HG03378 (cell line): ENCODE measurements around the gene IGFL3.
"Not testable (repeated sequence)": the region's sequence is repeated elsewhere in the genome, so short reads cannot be mapped to it uniquely, and the experiment has no call there.

Experiments
- ATAC-seq: cut with Tn5 transposase; IDR thresholded peaks from one replicate; pipeline ENCODE4 v1.9.1; 2021; ENCODE audit warnings: mild to moderate bottlenecking, moderate library complexity; ENCODE audit not compliant: unreplicated experiment

IGFL3 gene

DNA sequence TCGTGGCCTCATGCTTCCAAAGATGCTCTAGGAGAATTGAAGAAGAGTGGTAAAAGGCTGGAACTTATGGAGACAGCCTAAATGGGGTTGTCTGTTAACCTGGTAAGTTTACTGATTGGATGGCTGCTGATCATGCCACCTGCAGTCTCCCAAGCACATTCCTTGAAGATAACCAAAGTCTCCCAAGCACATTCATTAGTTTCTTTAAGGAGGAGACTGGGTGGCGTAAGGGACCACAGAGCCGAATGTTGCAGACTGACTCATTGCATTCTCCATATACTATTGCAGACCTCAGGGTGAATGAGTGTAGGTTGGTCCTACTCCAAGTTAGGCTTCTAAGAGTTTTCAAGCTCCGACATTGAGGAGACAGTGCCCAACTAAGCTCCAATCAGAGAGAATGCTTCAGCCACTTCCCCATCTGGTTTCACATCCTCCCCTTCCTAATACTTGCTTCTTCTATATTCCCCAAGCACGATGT lies at the start of gene IGFL3:
Gene IGFL3, minus strand, starts transcription at position 51 of the 478 bp plus-strand sequence. Its CDS starts 39 bp downstream, at position 12.
- no peak for ATAC-seq

DNA sequence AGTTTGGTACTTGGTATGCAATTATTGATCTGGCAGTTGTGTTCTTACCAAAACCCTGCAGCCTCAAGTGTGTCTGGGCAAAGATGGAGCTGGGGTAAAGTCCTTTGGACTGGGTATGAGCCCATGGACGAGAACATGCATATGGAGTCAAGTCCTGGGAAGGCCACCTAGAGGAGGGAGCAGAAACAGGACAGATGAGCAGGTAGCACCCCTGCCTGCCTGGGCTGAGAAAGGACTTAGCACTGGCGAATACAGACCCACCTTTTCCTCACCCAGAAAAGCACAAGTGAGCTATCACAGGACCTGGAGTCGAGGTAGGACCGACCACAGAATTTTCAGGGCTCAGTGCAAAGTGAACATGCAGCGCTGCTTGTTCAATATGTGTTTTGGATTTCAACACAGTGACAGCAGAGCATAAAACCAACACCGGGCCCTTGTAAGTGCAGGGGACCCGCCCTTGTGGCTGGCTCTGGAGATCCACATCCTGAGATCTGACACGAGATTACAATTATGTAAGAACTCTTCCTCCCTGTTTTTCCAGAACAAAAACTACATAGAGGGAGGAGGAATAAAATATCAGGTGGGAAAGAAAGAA lies 49.5 kb upstream of the IGFL3 start:
- no peak for ATAC-seq

DNA sequence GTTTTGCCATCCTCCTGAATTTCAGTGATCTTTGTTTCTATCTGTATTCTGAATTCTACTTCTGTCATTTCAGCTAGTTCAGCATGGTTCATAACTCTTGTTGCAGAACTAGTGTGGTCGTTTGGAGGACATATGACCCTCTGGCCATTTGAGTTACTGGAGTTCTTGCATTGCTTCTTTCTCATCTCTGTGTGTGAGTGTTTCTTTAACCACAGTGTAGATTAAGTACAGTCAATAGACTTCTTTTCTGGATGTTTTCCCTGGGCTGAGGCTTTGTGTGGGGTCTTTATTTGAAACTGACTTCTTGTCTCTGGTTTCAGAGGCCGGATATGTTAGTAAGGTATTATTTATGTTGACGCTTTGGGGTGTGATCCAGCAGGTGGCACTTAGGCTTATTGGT lies 38.2 kb upstream of the IGFL3 start:
- no peak for ATAC-seq

DNA sequence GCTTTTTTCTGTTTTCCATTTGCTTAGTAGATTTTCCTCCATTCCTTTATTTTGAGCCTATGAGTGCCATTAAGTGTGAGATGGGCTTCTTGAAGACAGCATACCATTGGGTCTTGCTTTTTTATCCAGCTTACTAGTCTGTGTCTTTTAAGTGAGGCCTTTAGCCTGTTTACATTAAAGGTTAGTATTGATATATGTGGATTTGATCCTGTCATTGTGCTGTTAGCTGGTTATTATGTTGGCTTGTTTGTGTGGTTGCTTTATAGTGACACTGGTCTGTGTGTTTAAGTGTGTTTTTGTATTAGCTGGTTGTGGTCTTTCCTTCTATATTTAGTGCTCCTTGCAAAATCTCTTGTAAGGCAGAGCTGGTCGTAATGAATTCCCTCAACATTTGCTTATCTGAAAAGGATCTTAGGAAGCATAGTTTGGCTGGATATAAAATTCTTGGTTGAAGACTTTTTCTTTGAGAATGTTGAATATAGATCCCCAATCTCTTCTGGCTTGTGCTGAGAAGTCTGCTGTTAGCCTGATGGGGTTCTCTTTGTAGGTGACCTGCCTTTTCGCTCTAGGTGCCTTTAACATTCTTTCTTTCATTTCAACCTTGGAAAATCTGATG lies 37.3 kb upstream of the IGFL3 start:
- not testable (repeated sequence) for ATAC-seq

DNA sequence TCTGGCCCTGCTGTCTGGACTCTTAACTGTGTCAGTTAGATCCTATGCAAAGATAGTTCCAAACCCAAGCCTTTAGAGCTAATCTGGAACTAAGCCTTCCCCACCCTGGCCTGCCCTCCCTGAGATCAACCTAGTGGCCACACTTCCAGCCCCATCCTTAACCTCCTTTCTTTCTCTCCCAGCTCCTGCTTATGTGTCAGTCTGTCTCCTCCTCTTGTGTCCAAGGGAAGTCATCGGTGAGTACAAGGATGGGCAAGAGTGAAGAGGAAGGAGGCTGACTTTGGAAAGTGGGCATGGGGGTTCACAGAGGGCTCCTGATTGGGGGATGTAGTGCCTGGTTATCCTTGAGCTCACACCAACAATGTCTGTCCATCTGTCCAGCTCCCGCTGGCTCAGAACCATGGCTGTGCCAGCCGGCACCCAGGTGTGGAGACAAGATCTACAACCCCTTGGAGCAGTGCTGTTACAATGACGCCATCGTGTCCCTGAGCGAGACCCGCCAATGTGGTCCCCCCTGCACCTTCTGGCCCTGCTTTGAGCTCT lies 35.8 kb upstream of the IGFL3 start:
- ATAC-seq: no peak

DNA sequence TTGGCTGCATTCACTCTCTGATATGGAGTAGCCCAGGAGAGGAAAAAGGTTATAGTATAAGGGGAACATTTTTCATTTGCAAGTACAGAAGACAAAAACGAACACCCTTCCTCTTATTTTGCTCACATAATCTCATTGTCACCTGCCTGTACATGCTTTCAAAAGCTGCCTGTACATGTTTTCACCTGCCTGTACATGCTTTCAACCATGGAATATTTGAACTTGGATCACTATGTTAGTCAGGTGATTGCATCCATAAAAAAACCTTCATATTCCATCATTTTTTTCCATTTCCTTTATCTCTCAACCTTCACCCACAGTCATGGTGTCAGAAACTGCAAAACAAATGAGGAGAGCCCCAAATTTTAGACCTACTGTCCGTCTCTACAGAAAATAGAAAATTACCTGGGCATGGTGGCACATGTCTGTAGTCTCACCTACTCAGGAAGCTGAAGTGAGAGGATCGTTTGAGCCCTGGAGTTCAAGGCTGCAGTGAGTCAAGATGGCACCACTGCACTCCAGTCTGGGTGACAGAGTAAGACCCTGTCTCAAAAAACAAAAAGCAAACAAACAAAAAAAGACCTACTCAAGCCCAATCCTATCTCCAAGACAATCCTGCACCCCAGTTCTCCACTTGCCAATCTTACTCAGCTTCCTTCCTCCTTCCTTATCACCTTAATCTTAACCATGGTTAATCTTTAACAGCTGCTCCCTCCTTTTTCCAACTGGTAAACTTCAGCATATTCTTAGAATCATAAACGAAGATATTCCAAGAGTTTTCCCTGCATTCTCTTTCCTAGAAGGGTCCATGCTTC lies 35.1 kb upstream of the IGFL3 start:
- ATAC-seq: no peak

DNA sequence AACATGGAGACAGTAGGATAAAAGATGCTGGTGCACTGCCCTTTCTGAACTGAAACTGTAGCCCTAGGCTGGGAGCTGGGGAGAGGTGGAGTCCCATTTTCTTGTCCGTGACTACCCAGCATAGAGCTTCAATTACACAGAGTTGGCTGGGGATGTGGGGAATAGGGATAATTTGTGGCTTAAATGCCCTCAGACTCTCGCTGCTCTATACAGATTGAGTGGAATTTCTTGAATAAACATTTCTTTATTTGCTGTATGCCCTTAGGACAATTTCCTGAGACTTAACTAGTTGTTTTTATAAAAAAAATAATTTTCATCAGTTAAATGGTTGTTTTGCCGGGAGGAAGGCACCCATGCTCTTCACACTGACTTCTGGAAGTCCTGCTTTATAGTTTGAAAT lies 30.7 kb upstream of the IGFL3 start:
- ATAC-seq: no peak

DNA sequence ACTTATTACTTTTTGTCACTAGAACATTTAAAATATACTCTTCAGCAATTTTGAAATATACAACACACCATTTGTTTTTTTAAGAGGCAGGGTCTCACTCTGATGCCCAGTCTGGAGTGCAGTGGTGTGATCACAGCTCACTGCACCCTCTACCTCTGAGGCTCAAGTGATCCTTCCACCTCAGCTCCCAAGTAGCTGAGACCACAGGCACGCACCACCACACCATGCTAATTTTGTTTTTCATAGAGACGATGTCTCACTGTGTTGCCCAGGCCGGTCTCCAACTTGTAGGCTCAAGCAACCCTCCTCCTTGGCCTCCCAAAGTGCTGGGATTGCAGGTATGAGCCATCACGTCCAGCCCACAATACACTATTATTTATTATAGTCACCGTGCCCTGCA lies 26.1 kb upstream of the IGFL3 start:
- ATAC-seq: no peak

DNA sequence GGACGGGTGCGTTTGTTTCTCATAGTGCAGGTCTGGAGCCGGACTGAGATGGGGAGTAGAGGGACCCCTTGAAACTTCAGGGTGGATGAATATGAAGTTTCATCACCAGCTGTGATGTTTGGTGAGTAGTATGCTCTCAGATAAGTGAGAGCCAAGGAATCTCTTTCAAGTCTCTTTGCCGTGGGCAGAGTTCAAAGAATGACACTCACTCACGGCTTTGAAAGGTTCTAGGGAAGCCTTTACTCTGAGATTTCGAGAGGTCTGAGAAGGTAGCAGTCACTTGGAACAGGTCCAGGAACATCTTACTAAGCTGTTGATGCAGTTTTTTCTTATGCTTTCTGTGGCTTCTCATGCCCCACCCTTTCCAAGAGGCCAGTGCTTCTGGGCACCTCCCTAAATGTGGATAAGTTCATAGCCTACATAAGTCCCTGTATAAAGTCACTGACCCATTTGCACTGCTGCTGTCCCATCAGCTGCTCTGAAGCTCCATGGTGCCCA lies 23.4 kb upstream of the IGFL3 start, which contains the start of gene IGFL2:
Gene IGFL2, plus strand, starts transcription at position 448 of the 498 bp plus-strand sequence. Its CDS starts 41 bp downstream, at position 489.
- no peak for ATAC-seq

DNA sequence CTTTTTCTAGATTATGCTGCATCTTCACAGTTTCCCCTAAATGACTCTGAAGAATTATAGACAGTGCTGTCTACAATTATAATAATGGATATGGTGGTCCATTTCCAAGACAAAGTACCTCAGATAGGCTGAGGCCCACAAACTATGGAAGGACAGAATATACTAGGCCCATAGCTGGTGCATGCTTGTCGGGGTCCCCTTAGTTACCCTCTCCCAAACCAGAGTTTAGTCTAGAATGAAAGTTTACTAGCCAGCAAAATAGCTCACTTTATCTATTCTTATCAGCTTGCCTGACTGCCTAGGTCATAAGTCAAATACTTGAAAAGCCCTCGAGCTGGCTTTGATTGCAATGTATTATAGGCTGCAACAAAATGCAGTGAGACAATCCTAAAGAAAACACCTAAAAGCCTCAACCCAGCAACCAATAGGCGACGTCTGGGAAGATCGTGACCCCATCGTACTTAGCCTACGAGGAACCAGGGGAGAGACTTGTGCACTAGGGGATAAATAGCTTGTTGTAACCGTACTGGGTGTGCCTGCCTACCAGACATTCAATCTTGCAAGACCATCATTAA lies 22.8 kb upstream of the IGFL3 start:
- ATAC-seq: no peak

DNA sequence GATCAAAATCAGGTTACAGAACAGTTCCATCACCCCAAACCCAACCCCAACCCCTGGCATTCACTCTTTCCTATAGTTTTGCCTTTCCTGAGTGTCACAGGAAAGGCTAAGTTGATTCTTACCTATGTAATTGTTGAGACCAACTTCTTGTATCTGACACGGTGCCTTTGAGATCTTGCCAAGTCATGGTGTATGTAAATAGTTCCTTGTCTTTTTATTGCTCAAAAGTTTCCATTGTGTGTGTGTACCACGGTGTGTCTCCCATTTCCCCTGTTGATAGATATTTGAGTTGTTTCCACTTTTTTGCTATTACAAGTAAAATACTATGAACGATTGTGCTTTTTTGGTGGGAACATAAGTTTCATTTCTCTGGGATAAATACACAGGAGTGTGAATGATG lies 20.3 kb upstream of the IGFL3 start:
- ATAC-seq: no peak

DNA sequence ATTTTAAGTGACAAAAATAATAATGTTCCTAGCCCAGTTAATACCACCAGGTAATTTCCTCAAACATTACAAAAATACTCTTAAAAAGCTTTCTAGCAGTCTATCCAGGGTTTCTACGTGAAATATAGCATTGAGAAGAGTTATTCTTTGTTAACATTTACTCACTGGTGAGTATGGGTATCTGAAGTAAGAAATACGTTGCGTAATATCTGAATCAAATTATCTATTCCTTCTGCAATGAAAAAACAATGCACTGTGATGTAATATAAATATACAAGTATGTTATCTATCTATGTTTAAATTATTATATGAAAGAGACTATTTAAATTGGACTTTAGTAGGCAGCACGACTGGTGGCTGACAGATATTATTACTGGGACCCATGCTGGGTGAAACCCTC lies 17.8 kb upstream of the IGFL3 start:
- ATAC-seq: no peak

DNA sequence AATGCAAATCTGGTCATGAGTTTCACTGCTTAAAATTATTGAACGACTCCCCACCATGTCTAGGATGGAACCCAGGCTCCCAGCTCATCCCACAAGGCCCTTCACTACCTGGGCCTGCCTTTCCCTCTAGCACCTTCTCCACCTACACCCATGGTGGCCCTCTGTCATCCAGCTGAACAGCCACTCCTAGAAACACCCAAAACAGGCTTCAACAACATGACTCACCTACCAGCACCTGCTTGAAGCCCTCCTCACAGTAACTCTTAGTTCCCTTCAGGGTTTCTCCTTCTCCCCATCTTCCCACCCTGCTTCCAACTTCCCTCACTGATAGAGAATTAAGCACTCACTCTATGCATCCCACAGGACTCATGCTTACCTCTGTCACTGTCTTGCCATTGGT lies 16.9 kb upstream of the IGFL3 start:
- ATAC-seq: no peak

DNA sequence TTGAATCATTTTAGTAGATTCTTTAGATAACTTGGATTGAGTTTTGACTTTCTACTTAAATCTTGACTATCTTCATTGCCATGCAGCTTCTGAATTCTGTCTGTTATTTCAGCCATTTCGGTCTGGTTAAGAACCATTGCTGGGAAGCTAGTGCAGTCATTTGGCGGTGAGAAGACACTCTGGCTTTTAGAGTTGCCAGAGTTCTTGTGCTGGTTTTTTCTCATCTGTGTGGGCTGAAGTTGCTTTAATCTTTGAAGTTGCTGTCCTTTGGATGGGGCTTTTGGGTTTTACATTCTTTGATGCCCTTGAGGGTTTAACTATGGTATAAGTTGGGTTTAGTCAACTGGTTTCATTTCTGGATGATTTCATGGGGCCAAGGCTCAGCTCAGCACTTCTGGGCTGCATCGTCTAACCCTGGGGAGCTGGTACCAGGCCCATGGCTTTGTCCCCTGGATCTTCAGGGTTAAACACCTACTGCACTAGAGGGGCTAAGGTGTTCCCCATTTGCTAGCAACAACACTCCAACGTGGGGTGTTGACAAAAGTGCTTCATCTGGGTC lies 13.5 kb upstream of the IGFL3 start:
- ATAC-seq: no peak

DNA sequence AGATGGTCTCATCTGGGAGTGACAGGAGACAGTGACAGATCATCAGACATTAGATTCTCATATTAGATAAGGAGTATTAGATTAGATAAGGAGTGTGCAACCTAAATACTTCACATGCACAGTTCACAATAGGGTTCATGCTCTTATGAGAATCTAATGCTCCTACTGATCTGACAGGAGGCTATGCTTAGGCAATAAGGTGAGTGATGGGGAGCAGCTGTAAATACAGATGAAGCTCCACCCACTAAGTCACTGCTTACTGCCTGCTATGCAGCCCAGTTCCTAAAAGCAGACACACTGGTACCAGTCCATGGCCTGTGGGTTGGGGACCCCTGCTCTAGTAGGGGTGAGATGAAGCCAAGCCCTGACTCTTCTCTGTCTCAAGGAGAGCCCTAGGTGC lies 10.0 kb upstream of the IGFL3 start:
- no peak for ATAC-seq

DNA sequence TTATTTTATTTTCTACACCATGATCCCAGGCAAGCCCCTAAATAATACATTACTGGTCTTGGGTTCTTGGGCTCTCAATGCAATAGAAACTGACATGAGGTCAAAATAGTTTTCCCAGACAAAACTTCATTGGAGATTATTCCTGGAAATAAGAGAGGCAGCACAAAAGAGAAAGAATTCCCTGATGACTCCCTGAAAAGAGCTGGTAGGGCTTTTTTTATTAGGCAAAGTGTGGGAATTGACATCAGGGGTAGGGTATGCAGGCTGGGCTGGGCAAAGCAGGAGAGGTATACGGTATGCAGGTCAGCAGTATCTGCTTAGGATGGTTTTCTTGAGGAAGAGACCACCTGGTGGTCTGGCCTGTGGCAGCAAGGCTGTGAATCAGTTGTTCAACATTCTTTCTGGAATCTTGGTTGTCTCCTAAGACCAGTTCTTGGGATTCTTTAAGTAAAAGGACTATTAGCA lies 9.3 kb upstream of the IGFL3 start:
- ATAC-seq: no peak

DNA sequence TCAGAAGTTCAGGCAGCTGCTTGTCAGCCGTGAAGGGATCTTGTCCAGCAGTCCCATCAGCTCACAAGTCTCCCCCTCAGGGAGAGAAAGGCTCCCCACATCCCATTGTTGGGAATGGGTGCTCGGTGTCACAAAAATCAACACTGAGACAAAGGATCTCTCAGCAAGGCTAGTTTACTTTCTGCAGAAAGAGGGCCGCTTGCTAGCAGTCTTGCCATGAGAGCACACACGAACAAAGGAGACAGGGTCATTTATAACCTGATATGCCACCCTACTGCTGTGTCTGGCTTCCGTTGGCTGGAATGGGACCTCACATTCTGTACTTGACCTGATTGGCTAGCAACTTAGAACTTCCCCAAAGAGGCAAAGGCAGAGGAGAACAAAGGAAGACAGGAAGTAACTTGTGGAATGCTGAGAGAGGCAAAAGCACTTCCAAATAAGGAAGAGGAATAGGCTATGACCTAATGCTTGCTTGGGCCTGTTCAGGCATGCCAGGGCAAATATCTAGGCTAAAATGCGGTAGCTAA lies 8.7 kb upstream of the IGFL3 start:
- no peak for ATAC-seq

DNA sequence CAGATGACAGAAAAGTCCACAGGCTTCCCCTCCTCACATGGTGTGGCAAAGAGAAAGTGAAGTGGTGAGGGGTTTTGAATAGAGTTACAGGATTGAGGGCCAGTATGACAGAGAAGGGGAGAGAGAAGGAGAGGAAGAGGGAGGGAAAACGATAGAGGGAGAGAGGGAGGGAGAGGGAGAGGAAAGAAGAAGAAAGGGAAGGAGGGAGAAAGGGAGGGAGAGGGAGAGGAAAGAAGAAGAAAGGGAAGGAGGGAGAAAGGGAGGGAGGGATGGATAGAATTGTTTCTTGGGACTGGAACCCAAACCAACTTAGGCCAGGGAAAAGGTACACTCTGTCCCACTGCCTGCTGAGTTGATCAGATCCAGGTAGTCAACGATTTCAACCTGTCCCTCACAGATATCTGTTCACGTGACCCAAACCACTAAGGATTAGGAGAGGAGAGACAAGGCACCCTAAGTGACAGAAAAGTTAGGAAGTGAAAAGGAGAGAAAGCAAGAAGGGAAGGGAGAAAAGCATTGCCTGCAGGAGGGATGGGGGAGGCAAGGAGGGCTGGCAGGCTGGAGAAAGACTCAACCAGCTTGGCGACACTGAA lies 8.1 kb upstream of the IGFL3 start:
- ATAC-seq: no peak

DNA sequence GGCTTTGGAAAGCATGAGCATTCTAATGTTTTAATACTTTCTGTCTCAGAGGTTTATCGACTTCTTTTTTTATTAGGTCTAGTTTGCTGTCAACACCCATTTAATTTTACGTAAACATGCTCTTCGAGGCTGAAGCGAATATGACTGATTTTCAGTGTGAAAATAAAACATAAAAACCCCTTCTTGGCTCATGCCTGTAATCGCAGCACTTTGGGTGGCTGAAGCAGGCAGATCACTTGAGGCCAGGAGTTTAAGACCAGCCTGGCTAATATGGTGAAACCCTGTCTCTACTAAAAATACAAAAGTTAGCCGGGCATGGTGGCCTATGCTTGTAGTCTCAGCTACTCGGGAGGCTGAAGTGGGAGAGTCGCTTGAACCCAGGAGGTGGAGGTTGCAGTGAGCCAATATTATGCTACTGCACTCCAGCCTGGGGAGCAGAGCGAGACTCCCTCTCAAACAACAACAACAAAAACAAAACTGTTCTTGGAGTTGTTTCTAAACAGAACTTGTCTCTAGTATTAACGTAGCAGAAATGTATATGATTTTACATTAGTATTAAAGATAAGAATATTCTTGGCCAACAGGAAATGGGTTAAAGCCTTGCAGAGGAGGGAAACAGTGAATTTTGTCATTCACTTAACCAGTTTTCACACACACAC lies 7.1 kb upstream of the IGFL3 start:
- no peak for ATAC-seq
